Measurements from ENCODE around the gene BCHE.

DNA sequence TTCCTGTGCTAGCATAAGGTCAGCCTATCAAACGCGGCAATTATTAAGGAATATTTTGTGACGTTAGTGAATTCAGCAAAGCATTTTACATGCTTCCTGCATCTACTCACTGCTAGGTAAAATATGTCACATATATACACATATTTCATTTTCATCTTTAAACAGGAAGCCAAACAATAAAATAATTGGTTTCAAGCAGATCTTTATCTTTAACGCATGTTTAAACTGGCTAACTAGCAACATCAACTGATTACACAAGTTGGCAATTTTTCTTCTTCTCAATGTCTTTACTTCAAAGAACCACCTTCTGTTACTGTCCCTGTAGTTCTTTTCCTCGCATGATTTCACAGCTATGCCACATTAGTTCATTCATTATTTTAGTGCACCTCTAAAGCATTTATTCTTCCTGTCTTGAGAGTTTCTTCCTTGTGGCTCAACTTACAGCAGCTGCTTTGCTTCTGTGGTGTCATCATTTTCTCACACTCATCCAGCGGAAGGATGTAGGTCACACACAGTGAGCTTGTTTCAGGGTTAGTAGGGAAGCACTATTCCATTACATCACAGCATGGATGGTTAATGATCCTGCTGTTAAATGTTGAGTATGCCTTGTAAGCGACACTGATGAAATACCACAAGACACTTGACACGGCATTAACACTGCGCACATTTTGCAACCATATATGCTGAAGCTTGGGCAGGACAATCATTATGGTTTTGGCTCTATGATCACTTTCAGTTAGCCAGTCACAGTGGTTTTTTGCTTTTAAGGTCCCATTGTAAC lies 2.3 kb upstream of the BCHE start:
- no peak for TF ChIP-seq ZBTB8A (tag by site-specific recombination; IDR thresholded peaks at IDR 0.05)
- TF ChIP-seq, protein P1, sequence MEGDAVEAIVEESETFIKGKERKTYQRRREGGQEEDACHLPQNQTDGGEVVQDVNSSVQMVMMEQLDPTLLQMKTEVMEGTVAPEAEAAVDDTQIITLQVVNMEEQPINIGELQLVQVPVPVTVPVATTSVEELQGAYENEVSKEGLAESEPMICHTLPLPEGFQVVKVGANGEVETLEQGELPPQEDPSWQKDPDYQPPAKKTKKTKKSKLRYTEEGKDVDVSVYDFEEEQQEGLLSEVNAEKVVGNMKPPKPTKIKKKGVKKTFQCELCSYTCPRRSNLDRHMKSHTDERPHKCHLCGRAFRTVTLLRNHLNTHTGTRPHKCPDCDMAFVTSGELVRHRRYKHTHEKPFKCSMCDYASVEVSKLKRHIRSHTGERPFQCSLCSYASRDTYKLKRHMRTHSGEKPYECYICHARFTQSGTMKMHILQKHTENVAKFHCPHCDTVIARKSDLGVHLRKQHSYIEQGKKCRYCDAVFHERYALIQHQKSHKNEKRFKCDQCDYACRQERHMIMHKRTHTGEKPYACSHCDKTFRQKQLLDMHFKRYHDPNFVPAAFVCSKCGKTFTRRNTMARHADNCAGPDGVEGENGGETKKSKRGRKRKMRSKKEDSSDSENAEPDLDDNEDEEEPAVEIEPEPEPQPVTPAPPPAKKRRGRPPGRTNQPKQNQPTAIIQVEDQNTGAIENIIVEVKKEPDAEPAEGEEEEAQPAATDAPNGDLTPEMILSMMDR (tag by site-specific recombination; IDR thresholded peaks at IDR 0.05): no peak
- no peak for TF ChIP-seq SP2 (tag by site-specific recombination; IDR thresholded peaks at IDR 0.05)
- TF ChIP-seq ZNF843 (tag by site-specific recombination; IDR thresholded peaks at IDR 0.05): no peak
- TF ChIP-seq, protein P2, sequence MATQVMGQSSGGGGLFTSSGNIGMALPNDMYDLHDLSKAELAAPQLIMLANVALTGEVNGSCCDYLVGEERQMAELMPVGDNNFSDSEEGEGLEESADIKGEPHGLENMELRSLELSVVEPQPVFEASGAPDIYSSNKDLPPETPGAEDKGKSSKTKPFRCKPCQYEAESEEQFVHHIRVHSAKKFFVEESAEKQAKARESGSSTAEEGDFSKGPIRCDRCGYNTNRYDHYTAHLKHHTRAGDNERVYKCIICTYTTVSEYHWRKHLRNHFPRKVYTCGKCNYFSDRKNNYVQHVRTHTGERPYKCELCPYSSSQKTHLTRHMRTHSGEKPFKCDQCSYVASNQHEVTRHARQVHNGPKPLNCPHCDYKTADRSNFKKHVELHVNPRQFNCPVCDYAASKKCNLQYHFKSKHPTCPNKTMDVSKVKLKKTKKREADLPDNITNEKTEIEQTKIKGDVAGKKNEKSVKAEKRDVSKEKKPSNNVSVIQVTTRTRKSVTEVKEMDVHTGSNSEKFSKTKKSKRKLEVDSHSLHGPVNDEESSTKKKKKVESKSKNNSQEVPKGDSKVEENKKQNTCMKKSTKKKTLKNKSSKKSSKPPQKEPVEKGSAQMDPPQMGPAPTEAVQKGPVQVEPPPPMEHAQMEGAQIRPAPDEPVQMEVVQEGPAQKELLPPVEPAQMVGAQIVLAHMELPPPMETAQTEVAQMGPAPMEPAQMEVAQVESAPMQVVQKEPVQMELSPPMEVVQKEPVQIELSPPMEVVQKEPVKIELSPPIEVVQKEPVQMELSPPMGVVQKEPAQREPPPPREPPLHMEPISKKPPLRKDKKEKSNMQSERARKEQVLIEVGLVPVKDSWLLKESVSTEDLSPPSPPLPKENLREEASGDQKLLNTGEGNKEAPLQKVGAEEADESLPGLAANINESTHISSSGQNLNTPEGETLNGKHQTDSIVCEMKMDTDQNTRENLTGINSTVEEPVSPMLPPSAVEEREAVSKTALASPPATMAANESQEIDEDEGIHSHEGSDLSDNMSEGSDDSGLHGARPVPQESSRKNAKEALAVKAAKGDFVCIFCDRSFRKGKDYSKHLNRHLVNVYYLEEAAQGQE (tag by site-specific recombination; IDR thresholded peaks at IDR 0.05): no peak
- TF ChIP-seq, protein P3, sequence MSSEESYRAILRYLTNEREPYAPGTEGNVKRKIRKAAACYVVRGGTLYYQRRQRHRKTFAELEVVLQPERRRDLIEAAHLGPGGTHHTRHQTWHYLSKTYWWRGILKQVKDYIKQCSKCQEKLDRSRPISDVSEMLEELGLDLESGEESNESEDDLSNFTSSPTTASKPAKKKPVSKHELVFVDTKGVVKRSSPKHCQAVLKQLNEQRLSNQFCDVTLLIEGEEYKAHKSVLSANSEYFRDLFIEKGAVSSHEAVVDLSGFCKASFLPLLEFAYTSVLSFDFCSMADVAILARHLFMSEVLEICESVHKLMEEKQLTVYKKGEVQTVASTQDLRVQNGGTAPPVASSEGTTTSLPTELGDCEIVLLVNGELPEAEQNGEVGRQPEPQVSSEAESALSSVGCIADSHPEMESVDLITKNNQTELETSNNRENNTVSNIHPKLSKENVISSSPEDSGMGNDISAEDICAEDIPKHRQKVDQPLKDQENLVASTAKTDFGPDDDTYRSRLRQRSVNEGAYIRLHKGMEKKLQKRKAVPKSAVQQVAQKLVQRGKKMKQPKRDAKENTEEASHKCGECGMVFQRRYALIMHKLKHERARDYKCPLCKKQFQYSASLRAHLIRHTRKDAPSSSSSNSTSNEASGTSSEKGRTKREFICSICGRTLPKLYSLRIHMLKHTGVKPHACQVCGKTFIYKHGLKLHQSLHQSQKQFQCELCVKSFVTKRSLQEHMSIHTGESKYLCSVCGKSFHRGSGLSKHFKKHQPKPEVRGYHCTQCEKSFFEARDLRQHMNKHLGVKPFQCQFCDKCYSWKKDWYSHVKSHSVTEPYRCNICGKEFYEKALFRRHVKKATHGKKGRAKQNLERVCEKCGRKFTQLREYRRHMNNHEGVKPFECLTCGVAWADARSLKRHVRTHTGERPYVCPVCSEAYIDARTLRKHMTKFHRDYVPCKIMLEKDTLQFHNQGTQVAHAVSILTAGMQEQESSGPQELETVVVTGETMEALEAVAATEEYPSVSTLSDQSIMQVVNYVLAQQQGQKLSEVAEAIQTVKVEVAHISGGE (tag by site-specific recombination; conservative IDR thresholded peaks at IDR 0.05; ENCODE audit: low read depth): no peak
- TF ChIP-seq ZNF324 (tag by site-specific recombination; IDR thresholded peaks at IDR 0.05): no peak
- no peak for TF ChIP-seq ZEB2 (tag by site-specific recombination; IDR thresholded peaks at IDR 0.05)
- TF ChIP-seq, protein P4, sequence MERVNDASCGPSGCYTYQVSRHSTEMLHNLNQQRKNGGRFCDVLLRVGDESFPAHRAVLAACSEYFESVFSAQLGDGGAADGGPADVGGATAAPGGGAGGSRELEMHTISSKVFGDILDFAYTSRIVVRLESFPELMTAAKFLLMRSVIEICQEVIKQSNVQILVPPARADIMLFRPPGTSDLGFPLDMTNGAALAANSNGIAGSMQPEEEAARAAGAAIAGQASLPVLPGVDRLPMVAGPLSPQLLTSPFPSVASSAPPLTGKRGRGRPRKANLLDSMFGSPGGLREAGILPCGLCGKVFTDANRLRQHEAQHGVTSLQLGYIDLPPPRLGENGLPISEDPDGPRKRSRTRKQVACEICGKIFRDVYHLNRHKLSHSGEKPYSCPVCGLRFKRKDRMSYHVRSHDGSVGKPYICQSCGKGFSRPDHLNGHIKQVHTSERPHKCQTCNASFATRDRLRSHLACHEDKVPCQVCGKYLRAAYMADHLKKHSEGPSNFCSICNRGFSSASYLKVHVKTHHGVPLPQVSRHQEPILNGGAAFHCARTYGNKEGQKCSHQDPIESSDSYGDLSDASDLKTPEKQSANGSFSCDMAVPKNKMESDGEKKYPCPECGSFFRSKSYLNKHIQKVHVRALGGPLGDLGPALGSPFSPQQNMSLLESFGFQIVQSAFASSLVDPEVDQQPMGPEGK (tag by site-specific recombination; IDR thresholded peaks at IDR 0.05): no peak
- TF ChIP-seq TCF7L2 (IDR thresholded peaks at IDR 0.05; ENCODE audit: borderline replicate concordance, low read depth, low read length): no peak
- TF ChIP-seq ZNF747 (tag by site-specific recombination; IDR thresholded peaks at IDR 0.05): no peak
- no peak for TF ChIP-seq GLI4 (tag by site-specific recombination; IDR thresholded peaks at IDR 0.05)
- TF ChIP-seq, protein P5, sequence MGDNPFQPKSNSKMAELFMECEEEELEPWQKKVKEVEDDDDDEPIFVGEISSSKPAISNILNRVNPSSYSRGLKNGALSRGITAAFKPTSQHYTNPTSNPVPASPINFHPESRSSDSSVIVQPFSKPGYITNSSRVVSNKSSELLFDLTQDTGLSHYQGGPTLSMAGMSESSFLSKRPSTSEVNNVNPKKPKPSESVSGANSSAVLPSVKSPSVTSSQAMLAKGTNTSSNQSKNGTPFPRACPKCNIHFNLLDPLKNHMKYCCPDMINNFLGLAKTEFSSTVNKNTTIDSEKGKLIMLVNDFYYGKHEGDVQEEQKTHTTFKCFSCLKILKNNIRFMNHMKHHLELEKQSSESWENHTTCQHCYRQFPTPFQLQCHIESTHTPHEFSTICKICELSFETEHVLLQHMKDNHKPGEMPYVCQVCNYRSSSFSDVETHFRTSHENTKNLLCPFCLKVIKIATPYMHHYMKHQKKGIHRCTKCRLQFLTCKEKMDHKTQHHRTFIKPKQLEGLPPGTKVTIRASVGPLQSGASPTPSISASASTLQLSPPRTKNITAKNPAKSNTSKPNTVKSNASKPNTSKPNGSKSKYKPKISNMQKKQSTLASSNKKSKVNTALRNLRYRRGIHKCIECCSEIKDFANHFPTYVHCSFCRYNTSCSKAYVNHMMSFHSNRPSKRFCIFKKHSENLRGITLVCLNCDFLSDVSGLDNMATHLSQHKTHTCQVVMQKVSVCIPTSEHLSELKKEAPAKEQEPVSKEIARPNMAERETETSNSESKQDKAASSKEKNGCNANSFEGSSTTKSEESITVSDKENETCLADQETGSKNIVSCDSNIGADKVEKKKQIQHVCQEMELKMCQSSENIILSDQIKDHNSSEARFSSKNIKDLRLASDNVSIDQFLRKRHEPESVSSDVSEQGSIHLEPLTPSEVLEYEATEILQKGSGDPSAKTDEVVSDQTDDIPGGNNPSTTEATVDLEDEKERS (tag by site-specific recombination; IDR thresholded peaks at IDR 0.05): no peak
